Spinal cord (tissue), 10 donors: Measurements from ENCODE around the gene NXPH3. TPM values are rescaled to one million over a fixed set of nuclear protein-coding genes. Genes with fewer than 3 reads are reported as not detected.
"Not testable (repeated sequence)": the region's sequence is repeated elsewhere in the genome, so short reads cannot be mapped to it uniquely, and the experiment has no call there.

ENCODE experiments used
- DNase-seq, 6 donors: peaks; one replicate each; pipeline versions ENCODE4 v3.0.0 to v3.0.0-alpha.2; 2013 to 2015; ENCODE audit warnings: low spot score in 6 of 6, low read depth in 4 of 6
- H3K27ac ChIP-seq: one replicate; pipeline ENCODE4 v1.5.1; 2013; ENCODE audit warnings: low read depth, low read length, control low read depth
- H3K27me3 ChIP-seq: one replicate; pipeline ENCODE4 v1.6.1; 2013; ENCODE audit warnings: low read length; ENCODE audit not compliant: control insufficient read depth, insufficient read depth
- H3K36me3 ChIP-seq: one replicate; pipeline ENCODE4 v1.6.1; 2013; ENCODE audit warnings: low read length; ENCODE audit not compliant: control insufficient read depth, insufficient read depth
- H3K4me1 ChIP-seq: one replicate; pipeline ENCODE4 v1.6.1; 2013; ENCODE audit warnings: low read length; ENCODE audit not compliant: control insufficient read depth, insufficient read depth
- H3K4me3 ChIP-seq: one replicate; pipeline ENCODE4 v1.5.1; 2013; ENCODE audit warnings: low read depth, low read length, control low read depth
- H3K9me3 ChIP-seq: one replicate; pipeline ENCODE4 v1.6.1; 2013; ENCODE audit warnings: low read length; ENCODE audit not compliant: control insufficient read depth, insufficient read depth
- WGBS: methylation state at CpG from one replicate; pipeline ENCODE4 v1.1.5; 2013; ENCODE audit warnings: missing lambda C conversion rate; ENCODE audit not compliant: insufficient coverage; 5-methylcytosine and 5-hydroxymethylcytosine counted together
- polyA plus RNA-seq, 2 donors: library from polyadenylated mRNA; unstranded; fragments of 120-200 nt; gene quantifications; one replicate each; pipeline ENCODE4 v1.2.1, GENCODE V29; 2013; ENCODE audit not compliant: insufficient read length in 2 of 2
- total RNA-seq, 2 donors: library from RNA; depleted of rRNA in 1 of 2; stranded (reverse); fragments of 120-200 nt in 1 of 2; fragments of >200 nt in 1 of 2; gene quantifications; one replicate each; pipeline versions ENCODE4 v1.2.3 to v1.2.4, GENCODE V29; 2013 to 2014
- donor health status: healthy.

NXPH3 gene
- total and polyA plus RNA-seq, 4 donors, result 2.6 to 7.5 (median 4.9) TPM

DNA sequence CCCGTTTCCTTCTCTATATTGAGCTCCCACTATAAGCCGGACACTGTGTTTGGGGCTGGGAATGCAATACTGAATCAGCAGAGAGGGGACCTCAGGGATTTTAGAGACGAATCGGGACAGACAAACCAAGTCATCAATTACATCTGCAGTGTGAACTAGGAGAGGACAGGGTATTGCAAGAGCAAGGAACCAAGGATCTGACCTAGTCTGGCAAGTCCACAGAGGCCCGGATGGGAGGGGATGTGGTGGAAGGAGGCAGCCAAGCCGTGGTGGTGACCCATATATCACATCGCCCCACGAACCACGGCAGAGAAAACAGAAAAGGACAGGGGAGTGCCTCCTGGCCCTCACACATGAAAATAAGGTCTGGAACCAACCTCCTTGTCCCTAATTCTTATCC is 28.1 kb upstream of the NXPH3 start:
- Histone ChIP-seq H3K36me3 (no peaks in the 10 kb centered on the region), H3K27ac (no peak overlapping the region), H3K4me3 (no peak overlapping the region), H3K4me1 (peaks cover 33% of the 10 kb centered on the region), H3K27me3 (peaks cover 2% of the 10 kb centered on the region), H3K9me3 (no peaks in the 10 kb centered on the region)
- 45% methylated on average over 5 of the region's 9 CpGs for WGBS
- peak in 1 of 6 donors; percentile 22 for DNase-seq

DNA sequence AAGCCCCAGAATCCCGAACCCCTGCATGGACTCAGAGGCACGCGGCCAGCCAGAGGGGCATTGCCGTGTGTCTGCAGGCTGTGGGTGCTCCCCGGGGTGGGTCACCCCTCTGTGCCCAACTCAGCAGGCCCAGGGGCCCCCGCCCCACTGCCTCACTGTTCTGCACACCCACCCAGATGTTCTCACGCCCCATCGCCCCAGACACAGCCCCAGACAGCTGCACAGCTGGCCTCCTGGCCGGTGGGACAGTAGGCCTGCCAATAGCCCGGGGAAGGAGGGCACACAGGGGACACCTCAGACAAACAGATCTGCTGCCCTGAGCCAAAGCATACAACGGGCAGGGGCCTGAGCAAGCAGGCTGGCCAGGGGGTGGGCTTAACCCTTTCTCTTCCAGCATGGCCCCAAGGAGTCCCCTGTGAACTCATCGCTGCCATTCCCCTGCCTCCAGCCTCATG is 27.6 kb upstream of the NXPH3 start:
- H3K4me3 ChIP-seq, result no peak overlapping the region
- no peaks in the 10 kb centered on the region for H3K9me3 ChIP-seq
- 57% methylated on average over 11 of the region's 12 CpGs for WGBS
- H3K4me1 ChIP-seq, result peaks cover 35% of the 10 kb centered on the region
- H3K36me3 ChIP-seq, result no peaks in the 10 kb centered on the region
- DNase-seq, result peak in 1 of 6 donors; percentile 38
- no peak overlapping the region for H3K27ac ChIP-seq
- H3K27me3 ChIP-seq, result peaks cover 2% of the 10 kb centered on the region

DNA sequence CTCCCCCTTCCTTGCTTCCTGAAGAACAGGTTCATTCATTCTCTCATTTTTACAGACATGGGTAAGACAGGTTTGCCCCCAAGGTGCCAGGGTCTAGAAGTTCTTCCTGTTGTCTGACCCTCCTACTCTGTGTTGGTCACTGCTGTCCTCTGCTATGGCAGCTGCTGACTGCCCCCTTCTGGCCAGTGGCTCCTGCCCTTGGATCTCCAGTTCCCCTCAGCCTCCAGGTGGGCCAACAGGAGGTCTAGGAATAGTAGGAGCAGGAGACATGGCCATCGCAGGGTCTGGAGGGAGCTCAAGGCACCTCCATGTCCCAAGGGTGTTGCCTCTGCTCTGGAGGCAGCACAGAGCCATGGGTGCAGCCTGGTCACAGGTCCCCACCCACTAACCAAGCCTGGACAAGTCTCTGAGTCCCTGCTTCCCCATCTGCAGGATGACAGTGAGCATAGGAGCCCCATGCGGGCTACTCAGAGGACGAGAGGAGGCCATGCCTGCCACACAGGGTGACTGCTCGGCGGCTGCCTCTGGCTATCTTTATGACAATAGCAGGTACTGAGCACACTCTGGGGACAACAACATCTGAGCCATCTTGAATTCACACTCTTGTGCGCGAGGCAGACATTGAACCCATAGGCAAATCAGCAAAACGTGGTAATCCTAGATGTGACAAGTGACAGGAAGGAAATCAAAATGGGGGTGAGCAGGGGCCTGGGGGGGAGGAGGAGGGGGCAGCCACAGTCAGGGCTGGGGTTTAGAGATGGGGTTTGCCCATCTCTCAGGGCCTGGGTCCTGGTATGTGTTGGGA is 27.0 kb upstream of the NXPH3 start:
- Histone ChIP-seq H3K4me3 (no peak overlapping the region), H3K36me3 (no peaks in the 10 kb centered on the region), H3K27ac (no peak overlapping the region), H3K27me3 (peaks cover 2% of the 10 kb centered on the region), H3K4me1 (peaks cover 35% of the 10 kb centered on the region), H3K9me3 (no peaks in the 10 kb centered on the region)
- 72% methylated on average over 8 of the region's 8 CpGs for WGBS
- DNase-seq, result peak in 1 of 6 donors; percentile 16

DNA sequence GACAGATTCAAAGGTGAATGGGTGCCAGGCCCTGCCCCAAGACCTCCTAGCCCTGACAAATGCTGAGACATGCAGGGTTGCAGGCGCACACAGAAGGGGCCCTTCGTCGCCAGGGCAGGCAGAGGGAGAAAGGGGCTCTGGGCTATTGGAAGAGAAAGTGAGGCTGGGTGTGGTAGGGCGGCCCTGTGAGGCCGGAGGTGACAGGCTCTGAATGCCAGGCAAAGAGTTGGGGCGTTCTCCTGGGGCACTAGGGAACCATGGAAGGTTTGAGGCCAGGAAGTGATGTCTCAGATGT is 26.4 kb upstream of the NXPH3 start:
- Histone ChIP-seq H3K9me3 (no peaks in the 10 kb centered on the region), H3K36me3 (no peaks in the 10 kb centered on the region), H3K27ac (no peak overlapping the region), H3K27me3 (peaks cover 2% of the 10 kb centered on the region), H3K4me3 (no peak overlapping the region), H3K4me1 (peaks cover 35% of the 10 kb centered on the region)
- WGBS, result 98% methylated on average over 6 of the region's 6 CpGs
- DNase-seq, result no peak

DNA sequence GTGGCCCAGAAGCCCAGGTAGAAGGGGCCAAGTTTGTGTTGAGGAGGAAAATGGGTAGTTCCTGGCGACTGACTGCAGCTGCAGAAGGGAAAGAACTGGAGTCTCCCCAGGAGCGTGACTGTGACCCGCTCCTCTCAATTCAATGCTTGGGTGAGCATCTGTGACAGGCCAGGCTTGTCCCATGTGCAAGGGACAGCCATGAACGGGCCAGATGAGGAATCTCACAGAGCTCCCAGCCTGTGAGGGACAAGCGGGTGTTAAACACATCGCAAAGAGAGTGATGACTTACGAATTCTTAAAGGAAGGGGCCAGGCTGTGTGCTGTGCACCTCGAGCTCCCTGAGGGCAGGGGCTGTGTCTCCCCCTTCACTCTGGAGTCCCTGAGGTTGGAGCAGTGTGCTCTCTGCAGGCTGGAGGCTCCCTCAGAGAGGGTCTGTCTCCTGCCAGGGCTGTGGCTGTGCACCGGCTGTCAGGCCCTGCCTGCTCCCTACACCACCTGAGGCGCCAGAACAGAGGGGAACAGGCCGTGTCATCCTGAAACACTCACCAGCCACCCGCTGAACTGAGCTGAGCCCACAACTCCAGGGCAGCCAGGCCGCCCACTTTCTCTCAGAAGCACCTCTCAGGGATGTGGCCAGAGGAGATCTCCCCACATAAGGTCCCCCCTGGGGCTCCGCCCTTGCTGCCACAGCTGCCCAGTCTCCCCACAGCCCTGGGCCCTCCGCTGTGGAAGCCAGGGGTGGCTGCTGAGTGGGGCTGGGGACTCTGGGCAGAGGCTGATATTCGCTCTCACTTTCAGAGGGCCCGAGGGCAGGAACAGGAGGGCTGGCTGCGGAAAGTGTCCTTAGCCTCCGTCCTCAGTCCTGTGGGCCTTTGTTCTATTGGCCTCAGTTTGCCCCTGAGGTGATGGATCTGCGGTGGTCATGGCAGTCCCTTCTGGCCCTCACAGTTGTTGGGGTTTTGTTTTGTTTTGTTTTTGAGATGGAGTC is 25.7 kb upstream of the NXPH3 start:
- peaks cover 35% of the 10 kb centered on the region for H3K4me1 ChIP-seq
- H3K36me3 ChIP-seq, result no peaks in the 10 kb centered on the region
- no peak overlapping the region for H3K4me3 ChIP-seq
- no peak for DNase-seq
- peaks cover 2% of the 10 kb centered on the region for H3K27me3 ChIP-seq
- no peaks in the 10 kb centered on the region for H3K9me3 ChIP-seq
- WGBS, result 83% methylated on average over 19 of the region's 20 CpGs
- H3K27ac ChIP-seq, result no peak overlapping the region

DNA sequence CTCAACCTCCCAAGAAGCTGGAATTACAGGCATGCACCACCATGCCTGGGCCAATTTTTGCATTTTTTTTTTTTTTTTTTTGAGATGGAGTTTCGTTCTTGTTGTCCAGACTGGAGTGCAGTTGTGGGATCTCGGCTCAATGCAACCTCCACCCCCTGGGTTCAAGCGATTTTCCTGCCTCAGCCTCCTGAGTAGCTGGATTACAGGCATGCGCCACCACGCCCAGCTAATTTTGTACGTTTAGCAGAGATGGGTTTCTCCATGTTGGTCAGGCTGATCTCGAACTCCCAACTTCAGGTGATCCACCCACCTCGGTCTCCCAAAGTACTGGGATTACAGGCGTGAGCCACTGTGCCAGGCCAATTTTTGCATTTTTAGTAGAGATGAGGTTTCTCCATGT is 24.9 kb upstream of the NXPH3 start:
- WGBS, result 88% methylated on average over 6 of the region's 9 CpGs
- H3K4me3 ChIP-seq, DNase-seq, H3K27me3 ChIP-seq, H3K36me3 ChIP-seq, H3K9me3 ChIP-seq, H3K27ac ChIP-seq: not testable (repeated sequence)
- H3K4me1 ChIP-seq, result peaks cover 43% of the 10 kb centered on the region

DNA sequence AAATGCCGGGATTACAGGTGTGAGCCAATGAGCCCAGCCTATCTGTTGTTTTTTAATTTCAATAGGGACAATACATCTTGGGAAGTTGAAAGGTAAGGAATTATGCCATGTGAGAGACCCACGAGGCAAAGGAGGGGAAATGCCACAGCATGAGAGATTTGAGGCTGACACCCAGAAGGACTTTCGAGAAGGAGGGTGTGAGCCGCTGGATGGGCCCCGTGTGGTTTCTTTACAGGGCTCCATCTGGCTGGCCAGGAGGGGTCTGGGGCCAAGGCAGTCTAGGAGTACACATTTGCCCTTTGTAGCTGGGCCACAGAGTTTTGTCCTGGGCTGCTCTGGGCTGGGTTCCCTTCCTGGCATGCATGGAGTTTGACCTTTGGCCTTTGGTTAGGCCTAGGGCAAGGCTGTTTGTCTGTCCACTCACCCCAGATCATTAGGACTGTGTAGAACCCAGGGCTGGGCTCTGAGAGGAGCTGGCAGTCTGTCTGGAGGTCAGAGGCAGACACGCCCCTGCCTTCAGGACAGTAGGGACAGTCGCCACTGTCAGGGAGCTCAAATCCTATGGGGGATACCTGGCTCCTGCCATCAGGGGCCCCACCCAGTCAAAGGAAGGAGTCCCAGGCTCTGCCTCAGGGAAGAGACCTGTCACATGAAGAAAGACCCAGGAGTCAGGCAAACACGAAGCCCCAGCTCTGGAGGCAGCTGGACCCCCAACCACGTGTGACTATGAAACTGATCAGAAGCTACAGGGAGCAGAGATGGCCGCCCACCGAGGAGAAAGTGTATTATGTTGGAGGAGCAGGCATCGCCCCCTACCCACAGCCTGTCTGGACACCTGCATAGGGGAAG is 24.2 kb upstream of the NXPH3 start:
- no peak for DNase-seq
- peaks cover 2% of the 10 kb centered on the region for H3K27me3 ChIP-seq

DNA sequence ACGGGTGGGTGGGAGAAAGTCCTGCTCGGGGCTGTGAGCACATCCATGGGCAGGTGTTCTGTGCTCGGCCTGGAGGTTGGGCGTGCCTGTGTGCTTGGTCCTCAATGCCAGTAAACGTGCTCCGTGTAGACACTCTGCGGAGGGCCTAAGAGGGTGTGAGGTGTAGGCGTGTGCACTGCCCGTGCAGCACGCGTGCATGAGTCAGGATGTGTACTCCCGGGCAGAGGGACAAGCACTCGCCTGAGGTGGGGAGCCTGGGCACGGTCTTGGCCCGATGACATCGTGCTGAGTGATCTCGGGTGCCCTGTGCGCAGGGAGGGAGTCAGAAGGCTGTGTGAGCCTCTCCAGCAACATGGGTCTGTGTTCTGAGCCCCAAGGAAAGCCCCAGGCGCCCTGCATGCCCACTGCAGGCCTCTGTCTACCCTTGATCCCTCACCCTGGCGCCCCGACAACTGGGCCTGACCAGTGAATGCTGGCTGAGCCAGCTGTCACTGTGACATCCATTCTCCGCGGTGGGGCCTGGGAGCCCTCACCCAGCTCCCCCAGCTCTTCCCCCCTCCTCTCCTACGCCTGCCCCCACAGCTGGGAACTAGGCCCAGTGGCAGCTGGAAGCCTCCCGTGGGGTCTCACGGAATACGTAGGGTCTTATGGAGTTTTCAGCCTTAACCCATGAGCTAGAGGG is 23.5 kb upstream of the NXPH3 start:
- H3K4me1 ChIP-seq, result peaks cover 45% of the 10 kb centered on the region
- H3K27ac ChIP-seq, result no peak overlapping the region
- no peaks in the 10 kb centered on the region for H3K27me3 ChIP-seq
- WGBS, result 72% methylated on average over 27 of the region's 27 CpGs
- H3K4me3 ChIP-seq, result no peak overlapping the region
- H3K9me3 ChIP-seq, result no peaks in the 10 kb centered on the region
- no peaks in the 10 kb centered on the region for H3K36me3 ChIP-seq
- peak in 1 of 6 donors; percentile 8 for DNase-seq

More for the DNA sequence above, 24.2 kb upstream of the NXPH3 start:
- Histone ChIP-seq H3K9me3 (no peaks in the 10 kb centered on the region), H3K4me1 (peaks cover 47% of the 10 kb centered on the region), H3K27ac (no peak overlapping the region), H3K4me3 (no peak overlapping the region), H3K36me3 (no peaks in the 10 kb centered on the region)
- 84% methylated on average over 12 of the region's 12 CpGs for WGBS
